Right lobe of liver (tissue), 6 donors: ENCODE measurements around the gene CEP85L. TPM values are rescaled to one million over a fixed set of nuclear protein-coding genes. Genes with fewer than 3 reads are reported as not detected.

ENCODE experiments used
- ATAC-seq, 4 donors: fragments of 200-7000 bp; cut with Tn5 transposase; one replicate each; pipeline ENCODE4 v1.9.1; 2020; ENCODE audit warnings: mild to moderate bottlenecking in 4 of 4, moderate library complexity in 4 of 4
- DNase-seq, 3 donors: peaks; one replicate each; pipeline ENCODE4 v3.0.0-alpha.2; 2020
- H3K27ac ChIP-seq, 3 donors: fragments of 200-600 bp; one replicate each; pipeline ENCODE4 v1.8.0; 2022
- H3K27me3 ChIP-seq, 2 donors: fragments of 200-600 bp; one replicate each; pipeline ENCODE4 v1.8.0; 2022
- H3K36me3 ChIP-seq, 4 donors: fragments of 200-600 bp; sonication (generic) in 1 of 4; one replicate each; pipeline versions ENCODE4 v1.5.1 to v1.8.0; 2017 to 2022; ENCODE audit warnings: control low read depth in 1 of 4
- H3K4me1 ChIP-seq, 4 donors: fragments of 200-600 bp; sonication (generic) in 1 of 4; one replicate each; pipeline versions ENCODE4 v1.5.1 to v1.8.0; 2017 to 2022; ENCODE audit warnings: control low read depth in 1 of 4
- H3K4me3 ChIP-seq, 3 donors: fragments of 200-600 bp; one replicate each; pipeline ENCODE4 v1.8.0; 2022
- H3K9me3 ChIP-seq, 4 donors: fragments of 200-600 bp; sonication (generic) in 1 of 4; one replicate each; pipeline versions ENCODE4 v1.5.1 to v1.8.0; 2017 to 2022; ENCODE audit warnings: control low read depth in 1 of 4
- POLR2A ChIP-seq: fragments of 450-650 bp; IDR thresholded peaks from one replicate; pipeline ENCODE4 v1.6.1; 2017; ENCODE audit warnings: antibody characterized with exemption, mild to moderate bottlenecking
- WGBS: methylation state at CpG from one replicate; pipeline ENCODE4 v1.1.6; 2018; ENCODE audit warnings: low coverage, low lambda C conversion rate; ENCODE audit not compliant: insufficient coverage; ENCODE audit errors: missing lambda C conversion rate; 5-methylcytosine and 5-hydroxymethylcytosine counted together
- intact Hi-C, 2 donors: fragments of 100-400 bp; cut with DNase I; formaldehyde crosslinking; loops; one replicate each; pipeline versions ENCODE4 v1.11.2 to v1.14.1; 2022
- total RNA-seq, 6 experiments: library from RNA; depleted of rRNA in 2 of 6; stranded (reverse); fragments of >200 nt in 2 of 6; fragmentation: NEBNext Ultra II Directional in 3 of 6; extraction: Animal tissue kit (Norgen Biotek cat#: 25700) in 3 of 6; gene quantifications; one replicate each; pipeline versions ENCODE4 v1.1.0 to v1.2.4, GENCODE V29; 2016 to 2023
- TF ChIP-seq, protein P1 (sequence below), 4 donors: fragments of 200-600 bp in 3 of 4; fragments of 450-650 bp in 1 of 4; IDR thresholded peaks; one replicate each; pipeline versions ENCODE4 v1.5.1 to v1.8.0; 2016 to 2022; ENCODE audit warnings: antibody characterized with exemption in 4 of 4, mild to moderate bottlenecking in 2 of 4
- donor health status: DM: no; HTN: yes; CAD: no.
- donor health status: DM: no; HTN: no; CAD: no.
- donor health status: DM: no; HTN: no; CAD: no.
- donor health status: DM: no; HTN: yes; CAD: no.
- donor health status: DM: no; HTN: yes; CAD: no.

CEP85L gene
- total RNA-seq, 6 experiments from 2014 or later, result 2.9 to 8.7 (median 4.1) TPM

DNA sequence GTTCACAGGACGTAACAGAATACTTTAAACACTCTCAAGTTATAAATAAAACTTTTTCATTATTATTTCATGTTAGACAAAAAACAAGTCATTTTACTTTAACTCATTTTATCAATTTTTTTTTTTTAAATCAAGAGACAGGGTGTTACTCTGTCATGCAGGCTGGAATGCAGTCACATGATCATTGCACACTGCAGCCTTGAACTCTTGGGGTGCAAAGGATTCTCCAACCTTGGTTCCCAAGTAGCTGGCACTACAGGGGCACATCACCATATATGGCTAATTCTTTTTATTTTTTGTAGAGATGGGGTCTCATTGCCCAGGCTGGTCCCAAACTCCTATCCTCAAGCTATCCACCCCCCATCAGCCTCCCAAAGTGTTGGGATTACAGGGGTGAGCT is 89.1 kb downstream of the CEP85L start:
- H3K36me3 ChIP-seq, result no peaks in the 10 kb centered on the region
- ATAC-seq, result no peak
- no peak overlapping the region for H3K27ac ChIP-seq
- no peaks in the 10 kb centered on the region for H3K4me1 ChIP-seq
- intact Hi-C loops, result no loop called here
- WGBS, result 88% methylated on average over 1 of the region's 1 CpG
- TF ChIP-seq POLR2A, result no peak
- TF ChIP-seq, protein P1, sequence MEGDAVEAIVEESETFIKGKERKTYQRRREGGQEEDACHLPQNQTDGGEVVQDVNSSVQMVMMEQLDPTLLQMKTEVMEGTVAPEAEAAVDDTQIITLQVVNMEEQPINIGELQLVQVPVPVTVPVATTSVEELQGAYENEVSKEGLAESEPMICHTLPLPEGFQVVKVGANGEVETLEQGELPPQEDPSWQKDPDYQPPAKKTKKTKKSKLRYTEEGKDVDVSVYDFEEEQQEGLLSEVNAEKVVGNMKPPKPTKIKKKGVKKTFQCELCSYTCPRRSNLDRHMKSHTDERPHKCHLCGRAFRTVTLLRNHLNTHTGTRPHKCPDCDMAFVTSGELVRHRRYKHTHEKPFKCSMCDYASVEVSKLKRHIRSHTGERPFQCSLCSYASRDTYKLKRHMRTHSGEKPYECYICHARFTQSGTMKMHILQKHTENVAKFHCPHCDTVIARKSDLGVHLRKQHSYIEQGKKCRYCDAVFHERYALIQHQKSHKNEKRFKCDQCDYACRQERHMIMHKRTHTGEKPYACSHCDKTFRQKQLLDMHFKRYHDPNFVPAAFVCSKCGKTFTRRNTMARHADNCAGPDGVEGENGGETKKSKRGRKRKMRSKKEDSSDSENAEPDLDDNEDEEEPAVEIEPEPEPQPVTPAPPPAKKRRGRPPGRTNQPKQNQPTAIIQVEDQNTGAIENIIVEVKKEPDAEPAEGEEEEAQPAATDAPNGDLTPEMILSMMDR (IDR thresholded peaks at IDR 0.05), result no peak
- no peak overlapping the region for H3K4me3 ChIP-seq
- DNase-seq, result no peak
- H3K27me3 ChIP-seq, result no peaks in the 10 kb centered on the region
- H3K9me3 ChIP-seq, result no peaks in the 10 kb centered on the region

DNA sequence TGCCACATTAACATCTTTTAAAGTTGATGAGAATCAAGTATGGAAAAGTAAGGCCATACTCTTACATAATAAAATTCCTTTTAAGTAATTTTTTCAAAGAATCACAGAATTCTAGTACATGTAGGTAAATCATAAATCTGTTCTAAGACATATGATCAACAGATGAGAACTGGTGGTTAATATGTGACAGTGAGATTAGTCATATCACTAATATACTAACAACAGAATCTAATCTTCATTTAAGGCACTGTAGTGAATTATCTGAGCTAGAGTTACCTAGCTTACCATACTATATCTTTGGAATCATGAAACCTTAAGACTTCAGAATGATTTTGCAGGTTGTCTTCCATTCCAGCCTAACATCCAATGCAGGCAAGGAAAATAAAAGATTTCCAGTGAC is 91.7 kb downstream of the CEP85L start:
- intact Hi-C loops, result no loop called here

GRCh38 chr6:118558464-118559217 is 92.8 kb downstream of the CEP85L start:
- no peaks in the 10 kb centered on the region for H3K36me3 ChIP-seq
- TF ChIP-seq, protein P1 (IDR thresholded peaks at IDR 0.05), result no peak
- TF ChIP-seq POLR2A, result no peak
- H3K4me3 ChIP-seq, result no peak overlapping the region
- ATAC-seq, result peak in 1 of 4 donors; percentile 24
- H3K27ac ChIP-seq, result no peak overlapping the region
- DNase-seq, result no peak
- WGBS, result 52% methylated on average over 6 of the region's 6 CpGs
- H3K27me3 ChIP-seq, result no peaks in the 10 kb centered on the region
- no peaks in the 10 kb centered on the region for H3K4me1 ChIP-seq
- intact Hi-C loops, result no loop called here
- no peaks in the 10 kb centered on the region for H3K9me3 ChIP-seq

More for the DNA sequence above, 91.7 kb downstream of the CEP85L start:
- Histone ChIP-seq H3K4me1 (no peaks in the 10 kb centered on the region), H3K36me3 (no peaks in the 10 kb centered on the region), H3K4me3 (no peak overlapping the region), H3K27me3 (no peaks in the 10 kb centered on the region), H3K9me3 (no peaks in the 10 kb centered on the region), H3K27ac (no peak overlapping the region)
- ATAC-seq (no peak), DNase-seq (no peak)
- TF ChIP-seq, protein P1 (IDR thresholded peaks at IDR 0.05), result no peak
- no peak for TF ChIP-seq POLR2A

- TF ChIP-seq, protein P1 (IDR thresholded peaks at IDR 0.05), result no peak
- TF ChIP-seq POLR2A, result no peak
- Histone ChIP-seq H3K27ac (no peak overlapping the region), H3K4me1 (no peaks in the 10 kb centered on the region), H3K36me3 (no peaks in the 10 kb centered on the region), H3K9me3 (no peaks in the 10 kb centered on the region), H3K4me3 (no peak overlapping the region), H3K27me3 (no peaks in the 10 kb centered on the region)
- DNase-seq, result no peak
- intact Hi-C loops, result no loop called here
- no peak for ATAC-seq
- 63% methylated on average over 1 of the region's 1 CpG for WGBS
These were observed 96.7 kb downstream of the CEP85L start for GRCh38 chr6:118554698-118555097.
